Tibial nerve (tissue), 3 donors: ENCODE measurements around the gene FMN1.

ENCODE experiments used
- POLR2A ChIP-seq, 2 donors: fragments of 450-650 bp; IDR thresholded peaks; one replicate each; pipeline ENCODE4 v1.6.1; 2017; ENCODE audit warnings: antibody characterized with exemption in 2 of 2, mild to moderate bottlenecking in 2 of 2, moderate library complexity in 2 of 2
- TF ChIP-seq, protein P1 (sequence below), 5 experiments: fragments of 200-600 bp in 3 of 5; fragments of 450-650 bp in 2 of 5; sonication (generic) in 3 of 5; IDR thresholded peaks; one replicate each; pipeline ENCODE4 v1.5.1; 2016 to 2019; ENCODE audit warnings: antibody characterized with exemption in 5 of 5, mild to moderate bottlenecking in 3 of 5, moderate library complexity in 2 of 5

GRCh38 chr15:33059184-33059583, 135.3 kb downstream of the FMN1 start:
- TF ChIP-seq POLR2A (IDR thresholded peaks at IDR 0.05) = no peak
- TF ChIP-seq, protein P1, sequence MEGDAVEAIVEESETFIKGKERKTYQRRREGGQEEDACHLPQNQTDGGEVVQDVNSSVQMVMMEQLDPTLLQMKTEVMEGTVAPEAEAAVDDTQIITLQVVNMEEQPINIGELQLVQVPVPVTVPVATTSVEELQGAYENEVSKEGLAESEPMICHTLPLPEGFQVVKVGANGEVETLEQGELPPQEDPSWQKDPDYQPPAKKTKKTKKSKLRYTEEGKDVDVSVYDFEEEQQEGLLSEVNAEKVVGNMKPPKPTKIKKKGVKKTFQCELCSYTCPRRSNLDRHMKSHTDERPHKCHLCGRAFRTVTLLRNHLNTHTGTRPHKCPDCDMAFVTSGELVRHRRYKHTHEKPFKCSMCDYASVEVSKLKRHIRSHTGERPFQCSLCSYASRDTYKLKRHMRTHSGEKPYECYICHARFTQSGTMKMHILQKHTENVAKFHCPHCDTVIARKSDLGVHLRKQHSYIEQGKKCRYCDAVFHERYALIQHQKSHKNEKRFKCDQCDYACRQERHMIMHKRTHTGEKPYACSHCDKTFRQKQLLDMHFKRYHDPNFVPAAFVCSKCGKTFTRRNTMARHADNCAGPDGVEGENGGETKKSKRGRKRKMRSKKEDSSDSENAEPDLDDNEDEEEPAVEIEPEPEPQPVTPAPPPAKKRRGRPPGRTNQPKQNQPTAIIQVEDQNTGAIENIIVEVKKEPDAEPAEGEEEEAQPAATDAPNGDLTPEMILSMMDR (IDR thresholded peaks at IDR 0.05) = no peak
